C4-2B (cell line): ENCODE data around the gene PRDM15.

Source experiments
- ZFX ChIP-seq: fragments of 450-650 bp; IDR thresholded peaks from 2 replicates; pipeline ENCODE4 v1.6.1; 2017
- TF ChIP-seq, protein P1 (sequence below): fragments of 450-650 bp; conservative IDR thresholded peaks from 2 replicates; pipeline ENCODE4 v1.5.1; 2017; ENCODE audit warnings: mild to moderate bottlenecking

DNA sequence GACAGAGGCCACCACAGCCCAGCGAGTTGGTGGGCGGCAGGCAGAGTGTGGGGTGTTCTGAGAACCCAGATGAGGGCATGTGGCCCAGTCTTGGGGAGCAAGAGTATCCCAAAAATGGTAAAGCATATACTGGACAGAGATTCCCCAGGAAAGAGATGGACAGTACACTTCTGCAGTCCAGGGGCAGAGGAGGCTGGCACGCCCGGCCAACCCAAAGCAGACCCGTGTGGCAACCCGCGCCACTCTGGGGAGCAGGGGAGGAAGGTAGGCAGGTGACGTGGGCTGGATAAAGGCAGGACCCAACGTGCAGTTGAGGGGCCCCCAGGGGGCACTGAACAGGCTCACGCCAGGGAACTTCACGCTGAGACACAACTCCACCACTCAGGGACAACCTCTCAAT lies 65.9 kb downstream of the PRDM15 start:
- TF ChIP-seq, protein P1, sequence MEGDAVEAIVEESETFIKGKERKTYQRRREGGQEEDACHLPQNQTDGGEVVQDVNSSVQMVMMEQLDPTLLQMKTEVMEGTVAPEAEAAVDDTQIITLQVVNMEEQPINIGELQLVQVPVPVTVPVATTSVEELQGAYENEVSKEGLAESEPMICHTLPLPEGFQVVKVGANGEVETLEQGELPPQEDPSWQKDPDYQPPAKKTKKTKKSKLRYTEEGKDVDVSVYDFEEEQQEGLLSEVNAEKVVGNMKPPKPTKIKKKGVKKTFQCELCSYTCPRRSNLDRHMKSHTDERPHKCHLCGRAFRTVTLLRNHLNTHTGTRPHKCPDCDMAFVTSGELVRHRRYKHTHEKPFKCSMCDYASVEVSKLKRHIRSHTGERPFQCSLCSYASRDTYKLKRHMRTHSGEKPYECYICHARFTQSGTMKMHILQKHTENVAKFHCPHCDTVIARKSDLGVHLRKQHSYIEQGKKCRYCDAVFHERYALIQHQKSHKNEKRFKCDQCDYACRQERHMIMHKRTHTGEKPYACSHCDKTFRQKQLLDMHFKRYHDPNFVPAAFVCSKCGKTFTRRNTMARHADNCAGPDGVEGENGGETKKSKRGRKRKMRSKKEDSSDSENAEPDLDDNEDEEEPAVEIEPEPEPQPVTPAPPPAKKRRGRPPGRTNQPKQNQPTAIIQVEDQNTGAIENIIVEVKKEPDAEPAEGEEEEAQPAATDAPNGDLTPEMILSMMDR: no peak
- TF ChIP-seq ZFX: no peak
